Liver (tissue), 9 donors: ENCODE data around the gene ZFYVE28. TPM values are rescaled to one million over a fixed set of nuclear protein-coding genes. Genes with fewer than 3 reads are reported as not detected.

Source experiments
- DNase-seq: peaks from one replicate; pipeline ENCODE4 v3.0.0-alpha.2; 2017; ENCODE audit warnings: low spot score
- H3K27ac ChIP-seq, 2 donors: one replicate each; pipeline ENCODE4 v1.7.0; 2013; ENCODE audit warnings: inconsistent platforms in 2 of 2, low read length in 2 of 2, control low read depth in 1 of 2, low read depth in 1 of 2, mild to moderate bottlenecking in 1 of 2
- H3K27me3 ChIP-seq, 4 donors: one replicate each; pipeline versions ENCODE4 v1.6.1 to v1.7.0; 2013; ENCODE audit warnings: low read length in 3 of 4, inconsistent platforms in 1 of 4, mild to moderate bottlenecking in 1 of 4, moderate library complexity in 1 of 4; ENCODE audit not compliant: control insufficient read depth in 4 of 4, insufficient read depth in 4 of 4
- H3K36me3 ChIP-seq, 4 donors: one replicate each; pipeline versions ENCODE4 v1.6.1 to v1.7.0; 2013; ENCODE audit warnings: low read length in 3 of 4, mild to moderate bottlenecking in 3 of 4, low read depth in 1 of 4, moderate library complexity in 1 of 4; ENCODE audit not compliant: control insufficient read depth in 4 of 4, insufficient read depth in 3 of 4
- H3K4me1 ChIP-seq, 4 donors: one replicate each; pipeline versions ENCODE4 v1.6.1 to v1.7.0; 2013; ENCODE audit warnings: low read length in 3 of 4, mild to moderate bottlenecking in 3 of 4, moderate library complexity in 1 of 4; ENCODE audit not compliant: control insufficient read depth in 4 of 4, insufficient read depth in 4 of 4
- H3K4me3 ChIP-seq, 3 donors: one replicate each; pipeline versions ENCODE4 v1.6.1 to v1.7.0; 2013; ENCODE audit warnings: low read length in 3 of 3, control low read depth in 1 of 3, low read depth in 1 of 3, mild to moderate bottlenecking in 1 of 3
- H3K9ac ChIP-seq, 2 donors: one replicate each; pipeline ENCODE4 v1.7.0; 2013; ENCODE audit warnings: low read length in 2 of 2, mild to moderate bottlenecking in 2 of 2, moderate library complexity in 2 of 2, control low read depth in 1 of 2, low read depth in 1 of 2
- H3K9me3 ChIP-seq, 4 donors: one replicate each; pipeline versions ENCODE4 v1.6.1 to v1.7.0; 2013; ENCODE audit warnings: low read length in 3 of 4; ENCODE audit not compliant: control insufficient read depth in 4 of 4
- EGR1 ChIP-seq, 2 donors: IDR thresholded peaks; 2 replicates each; pipeline ENCODE4 v1.6.1; 2016 to 2018; ENCODE audit warnings: antibody characterized with exemption in 2 of 2, low read depth in 2 of 2
- FOXA2 ChIP-seq: IDR thresholded peaks from 2 replicates; pipeline ENCODE4 v1.6.1; 2016; ENCODE audit warnings: antibody characterized with exemption
- GABPA ChIP-seq, 2 donors: IDR thresholded peaks in 1 of 2; conservative IDR thresholded peaks in 1 of 2; 2 replicates each; pipeline ENCODE4 v1.6.1; 2016; ENCODE audit warnings: antibody characterized with exemption in 2 of 2, mild to moderate bottlenecking in 1 of 2, moderate library complexity in 1 of 2
- HNF4A ChIP-seq, 2 donors: conservative IDR thresholded peaks; 2 replicates each; pipeline ENCODE4 v1.6.1; 2016; ENCODE audit warnings: antibody characterized with exemption in 2 of 2, mild to moderate bottlenecking in 2 of 2
- HNF4G ChIP-seq: IDR thresholded peaks from 2 replicates; pipeline ENCODE4 v1.6.1; 2016; ENCODE audit warnings: antibody characterized with exemption
- JUND ChIP-seq, 2 donors: IDR thresholded peaks; 2 replicates each; pipeline ENCODE4 v1.6.1; 2016; ENCODE audit warnings: antibody characterized with exemption in 2 of 2
- NR2F2 ChIP-seq: IDR thresholded peaks from 2 replicates; pipeline ENCODE4 v1.6.1; 2016; ENCODE audit warnings: antibody characterized with exemption
- RAD21 ChIP-seq, 2 donors: IDR thresholded peaks; 2 replicates each; pipeline ENCODE4 v1.6.1; 2016; ENCODE audit warnings: antibody characterized with exemption in 2 of 2, mild to moderate bottlenecking in 2 of 2
- RXRA ChIP-seq, 2 donors: IDR thresholded peaks; 2 replicates each; pipeline ENCODE4 v1.6.1; 2017 to 2018; ENCODE audit warnings: antibody characterized with exemption in 2 of 2, mild to moderate bottlenecking in 1 of 2
- SP1 ChIP-seq: IDR thresholded peaks from 2 replicates; pipeline ENCODE4 v1.6.1; 2018; ENCODE audit warnings: antibody characterized with exemption, mild to moderate bottlenecking
- TAF1 ChIP-seq: conservative IDR thresholded peaks from 2 replicates; pipeline ENCODE4 v1.6.1; 2016; ENCODE audit warnings: antibody characterized with exemption, mild to moderate bottlenecking
- WGBS: extraction: QIAGEN DNeasy Blood & Tissue Kit; methylation state at CpG from one replicate; pipeline ENCODE4 v1.1.7; 2013; 5-methylcytosine and 5-hydroxymethylcytosine counted together
- polyA plus RNA-seq, 2 donors: library from polyadenylated mRNA; stranded (reverse) in 1 of 2; unstranded in 1 of 2; fragments of 200-250 nt in 1 of 2; fragments of >200 nt in 1 of 2; fragmentation: Nextera tagmentation in 1 of 2; extraction: Ambion mirVana in 1 of 2; gene quantifications; one replicate each; pipeline versions ENCODE4 v1.2.1 to v1.2.3, GENCODE V29; 2013 to 2015
- total RNA-seq, 2 donors: library from RNA; depleted of rRNA; stranded (reverse); fragments of >200 nt; gene quantifications; one replicate each; pipeline ENCODE4 v1.2.3, GENCODE V29; 2014
- TF ChIP-seq, protein P1 (sequence below): IDR thresholded peaks from 2 replicates; pipeline ENCODE4 v1.6.1; 2016; ENCODE audit warnings: antibody characterized with exemption, mild to moderate bottlenecking
- TF ChIP-seq, protein P2 (sequence below): IDR thresholded peaks from 2 replicates; pipeline ENCODE4 v1.6.1; 2016; ENCODE audit warnings: antibody characterized with exemption
- TF ChIP-seq, protein P3 (sequence below): IDR thresholded peaks from 2 replicates; pipeline ENCODE4 v1.6.1; 2016; ENCODE audit warnings: antibody characterized with exemption
- TF ChIP-seq, protein P4 (sequence below): fragments of 150-350 bp; IDR thresholded peaks from 2 replicates; pipeline ENCODE4 v1.5.1; 2017; ENCODE audit warnings: improper control_type of control experiment, low read depth, low read length; ENCODE audit not compliant: missing input control
- TF ChIP-seq, protein P5 (sequence below): IDR thresholded peaks from 2 replicates; pipeline ENCODE4 v1.6.1; 2016; ENCODE audit warnings: antibody characterized with exemption
- donor health status: healthy.
- donor health status: healthy.
- donor health status: healthy.
- donor health status: healthy.
- donor health status: healthy.

The ZFYVE28 gene
- total and polyA plus RNA-seq, 4 donors: 2.0 to 6.1 (median 2.7) TPM

DNA sequence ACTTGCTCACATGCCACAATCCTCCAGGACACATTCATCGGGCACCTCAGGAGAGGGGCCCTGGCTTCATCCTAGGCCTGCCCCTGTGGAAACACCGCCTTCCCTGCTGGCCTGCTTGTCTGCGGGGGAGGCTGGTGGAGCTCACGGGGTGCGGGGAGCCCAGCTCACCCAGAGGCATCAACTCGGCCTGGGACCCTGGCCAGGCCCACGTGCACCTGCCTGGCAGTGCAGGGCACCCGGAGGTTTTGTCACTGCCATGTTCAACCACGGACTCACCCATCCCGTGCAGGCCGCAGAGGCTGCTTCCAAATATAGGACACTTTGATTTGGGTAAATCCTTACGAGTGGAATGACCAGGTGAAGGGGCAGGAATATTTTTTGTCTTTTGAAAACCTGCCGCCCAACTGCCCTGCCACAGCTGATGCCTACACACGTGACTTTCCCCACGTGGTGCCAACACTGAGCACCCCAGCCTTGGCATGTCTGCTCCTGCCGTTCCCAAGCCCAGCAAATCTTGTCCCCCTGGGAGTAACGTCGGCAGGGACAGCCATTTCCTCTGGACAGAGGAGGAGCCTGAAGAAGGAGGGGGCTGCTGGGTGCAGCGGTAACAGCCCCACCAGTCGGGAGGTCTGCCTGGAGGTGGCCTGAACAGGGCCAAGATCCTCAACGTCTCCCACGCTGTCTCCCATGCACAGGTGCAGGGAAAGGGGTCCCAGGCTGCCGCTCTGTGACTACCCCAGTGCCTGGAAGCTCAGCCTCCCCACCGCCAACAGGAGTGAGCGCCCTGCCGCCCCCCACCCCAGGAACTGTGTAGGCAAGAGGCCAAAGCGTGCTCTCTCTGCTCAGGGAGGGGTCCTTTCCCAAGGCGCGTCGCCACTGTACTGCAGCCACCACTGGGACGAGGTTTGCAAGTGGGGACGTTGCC is 165.0 kb downstream of the ZFYVE28 start:
- WGBS: 90% methylated on average over 32 of the region's 32 CpGs
- Histone ChIP-seq H3K9me3 (no peaks in the 10 kb centered on the region), H3K4me1 (peaks cover 3 to 18% (median 8%) of the 10 kb centered on the region in 4 donors), H3K9ac (no peak overlapping the region), H3K27me3 (no peaks in the 10 kb centered on the region), H3K4me3 (no peak overlapping the region), H3K27ac (no peak overlapping the region), H3K36me3 (peaks cover 7 to 47% (median 20%) of the 10 kb centered on the region in 4 donors)
- no peak for DNase-seq
- TF ChIP-seq RXRA (IDR thresholded peaks at IDR 0.05) (no peak), HNF4G (no peak)
- TF ChIP-seq, protein P1, sequence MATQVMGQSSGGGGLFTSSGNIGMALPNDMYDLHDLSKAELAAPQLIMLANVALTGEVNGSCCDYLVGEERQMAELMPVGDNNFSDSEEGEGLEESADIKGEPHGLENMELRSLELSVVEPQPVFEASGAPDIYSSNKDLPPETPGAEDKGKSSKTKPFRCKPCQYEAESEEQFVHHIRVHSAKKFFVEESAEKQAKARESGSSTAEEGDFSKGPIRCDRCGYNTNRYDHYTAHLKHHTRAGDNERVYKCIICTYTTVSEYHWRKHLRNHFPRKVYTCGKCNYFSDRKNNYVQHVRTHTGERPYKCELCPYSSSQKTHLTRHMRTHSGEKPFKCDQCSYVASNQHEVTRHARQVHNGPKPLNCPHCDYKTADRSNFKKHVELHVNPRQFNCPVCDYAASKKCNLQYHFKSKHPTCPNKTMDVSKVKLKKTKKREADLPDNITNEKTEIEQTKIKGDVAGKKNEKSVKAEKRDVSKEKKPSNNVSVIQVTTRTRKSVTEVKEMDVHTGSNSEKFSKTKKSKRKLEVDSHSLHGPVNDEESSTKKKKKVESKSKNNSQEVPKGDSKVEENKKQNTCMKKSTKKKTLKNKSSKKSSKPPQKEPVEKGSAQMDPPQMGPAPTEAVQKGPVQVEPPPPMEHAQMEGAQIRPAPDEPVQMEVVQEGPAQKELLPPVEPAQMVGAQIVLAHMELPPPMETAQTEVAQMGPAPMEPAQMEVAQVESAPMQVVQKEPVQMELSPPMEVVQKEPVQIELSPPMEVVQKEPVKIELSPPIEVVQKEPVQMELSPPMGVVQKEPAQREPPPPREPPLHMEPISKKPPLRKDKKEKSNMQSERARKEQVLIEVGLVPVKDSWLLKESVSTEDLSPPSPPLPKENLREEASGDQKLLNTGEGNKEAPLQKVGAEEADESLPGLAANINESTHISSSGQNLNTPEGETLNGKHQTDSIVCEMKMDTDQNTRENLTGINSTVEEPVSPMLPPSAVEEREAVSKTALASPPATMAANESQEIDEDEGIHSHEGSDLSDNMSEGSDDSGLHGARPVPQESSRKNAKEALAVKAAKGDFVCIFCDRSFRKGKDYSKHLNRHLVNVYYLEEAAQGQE: no peak
- TF ChIP-seq, protein P2, sequence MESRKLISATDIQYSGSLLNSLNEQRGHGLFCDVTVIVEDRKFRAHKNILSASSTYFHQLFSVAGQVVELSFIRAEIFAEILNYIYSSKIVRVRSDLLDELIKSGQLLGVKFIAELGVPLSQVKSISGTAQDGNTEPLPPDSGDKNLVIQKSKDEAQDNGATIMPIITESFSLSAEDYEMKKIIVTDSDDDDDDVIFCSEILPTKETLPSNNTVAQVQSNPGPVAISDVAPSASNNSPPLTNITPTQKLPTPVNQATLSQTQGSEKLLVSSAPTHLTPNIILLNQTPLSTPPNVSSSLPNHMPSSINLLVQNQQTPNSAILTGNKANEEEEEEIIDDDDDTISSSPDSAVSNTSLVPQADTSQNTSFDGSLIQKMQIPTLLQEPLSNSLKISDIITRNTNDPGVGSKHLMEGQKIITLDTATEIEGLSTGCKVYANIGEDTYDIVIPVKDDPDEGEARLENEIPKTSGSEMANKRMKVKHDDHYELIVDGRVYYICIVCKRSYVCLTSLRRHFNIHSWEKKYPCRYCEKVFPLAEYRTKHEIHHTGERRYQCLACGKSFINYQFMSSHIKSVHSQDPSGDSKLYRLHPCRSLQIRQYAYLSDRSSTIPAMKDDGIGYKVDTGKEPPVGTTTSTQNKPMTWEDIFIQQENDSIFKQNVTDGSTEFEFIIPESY: no peak

DNA sequence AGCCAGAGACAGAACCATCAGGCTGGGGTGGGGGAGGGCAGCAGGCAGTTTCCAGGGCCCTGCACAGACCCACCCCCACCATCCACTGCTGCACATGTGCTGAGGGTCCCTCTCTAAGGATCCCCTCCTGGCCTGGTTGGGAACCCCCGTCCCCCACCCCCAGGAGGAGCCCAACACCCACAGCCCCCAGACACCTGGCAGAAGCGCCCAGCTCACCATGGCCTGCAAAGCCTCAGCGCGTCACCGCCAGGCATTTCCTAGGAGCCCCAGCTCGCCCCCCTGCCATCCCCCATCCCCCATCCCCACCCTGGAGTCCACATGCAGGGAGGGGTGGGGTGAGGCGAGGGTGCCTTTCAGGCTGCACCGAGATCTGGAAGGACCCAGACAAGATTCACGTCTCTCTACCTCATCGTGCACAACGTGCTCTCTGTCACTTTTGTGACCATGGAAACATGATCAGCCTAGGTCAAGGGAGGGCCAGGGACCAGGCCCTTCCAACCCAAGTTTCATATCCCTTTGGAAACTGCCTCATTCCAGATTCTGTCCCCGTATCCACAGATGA is 165.8 kb downstream of the ZFYVE28 start:
- H3K27ac ChIP-seq: no peak overlapping the region
- no peaks in the 10 kb centered on the region for H3K9me3 ChIP-seq
- no peak overlapping the region for H3K4me3 ChIP-seq
- no peaks in the 10 kb centered on the region for H3K27me3 ChIP-seq
- no peak for DNase-seq
- H3K9ac ChIP-seq: no peak overlapping the region
- 92% methylated on average over 12 of the region's 12 CpGs for WGBS
- H3K4me1 ChIP-seq: peaks cover 3 to 17% (median 6%) of the 10 kb centered on the region in 4 donors
- peaks cover 7 to 48% (median 19%) of the 10 kb centered on the region in 4 donors for H3K36me3 ChIP-seq
- TF ChIP-seq RXRA (IDR thresholded peaks at IDR 0.05): no peak
- TF ChIP-seq HNF4A (conservative IDR thresholded peaks at IDR 0.05): no peak
- no peak for TF ChIP-seq RAD21 (IDR thresholded peaks at IDR 0.05)
- TF ChIP-seq, protein P1: no peak
- TF ChIP-seq, protein P3, sequence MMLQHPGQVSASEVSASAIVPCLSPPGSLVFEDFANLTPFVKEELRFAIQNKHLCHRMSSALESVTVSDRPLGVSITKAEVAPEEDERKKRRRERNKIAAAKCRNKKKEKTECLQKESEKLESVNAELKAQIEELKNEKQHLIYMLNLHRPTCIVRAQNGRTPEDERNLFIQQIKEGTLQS: no peak
- no peak for TF ChIP-seq FOXA2
- TF ChIP-seq SP1: no peak
- TF ChIP-seq, protein P4, sequence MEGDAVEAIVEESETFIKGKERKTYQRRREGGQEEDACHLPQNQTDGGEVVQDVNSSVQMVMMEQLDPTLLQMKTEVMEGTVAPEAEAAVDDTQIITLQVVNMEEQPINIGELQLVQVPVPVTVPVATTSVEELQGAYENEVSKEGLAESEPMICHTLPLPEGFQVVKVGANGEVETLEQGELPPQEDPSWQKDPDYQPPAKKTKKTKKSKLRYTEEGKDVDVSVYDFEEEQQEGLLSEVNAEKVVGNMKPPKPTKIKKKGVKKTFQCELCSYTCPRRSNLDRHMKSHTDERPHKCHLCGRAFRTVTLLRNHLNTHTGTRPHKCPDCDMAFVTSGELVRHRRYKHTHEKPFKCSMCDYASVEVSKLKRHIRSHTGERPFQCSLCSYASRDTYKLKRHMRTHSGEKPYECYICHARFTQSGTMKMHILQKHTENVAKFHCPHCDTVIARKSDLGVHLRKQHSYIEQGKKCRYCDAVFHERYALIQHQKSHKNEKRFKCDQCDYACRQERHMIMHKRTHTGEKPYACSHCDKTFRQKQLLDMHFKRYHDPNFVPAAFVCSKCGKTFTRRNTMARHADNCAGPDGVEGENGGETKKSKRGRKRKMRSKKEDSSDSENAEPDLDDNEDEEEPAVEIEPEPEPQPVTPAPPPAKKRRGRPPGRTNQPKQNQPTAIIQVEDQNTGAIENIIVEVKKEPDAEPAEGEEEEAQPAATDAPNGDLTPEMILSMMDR: no peak
- TF ChIP-seq GABPA (IDR thresholded peaks at IDR 0.05 in 1 of 2, conservative IDR thresholded peaks at IDR 0.05 in 1 of 2): no peak
- no peak for TF ChIP-seq HNF4G
- no peak for TF ChIP-seq NR2F2
- no peak for TF ChIP-seq TAF1
- TF ChIP-seq EGR1 (IDR thresholded peaks at IDR 0.05; ENCODE audit: low read depth in 2 of 2): no peak
- TF ChIP-seq, protein P5, sequence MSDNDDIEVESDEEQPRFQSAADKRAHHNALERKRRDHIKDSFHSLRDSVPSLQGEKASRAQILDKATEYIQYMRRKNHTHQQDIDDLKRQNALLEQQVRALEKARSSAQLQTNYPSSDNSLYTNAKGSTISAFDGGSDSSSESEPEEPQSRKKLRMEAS: no peak
- TF ChIP-seq JUND (IDR thresholded peaks at IDR 0.05): no peak
